RWPE2 (cell line): ENCODE data around the gene SHBG.

Experiments used
- ATAC-seq: fragments of 200-7000 bp; cut with Tn5 transposase; 3 replicates; pipeline ENCODE4 v1.9.1; 2021; ENCODE audit warnings: low read depth
- DNase-seq: peaks from one replicate; pipeline ENCODE4 v3.0.0-alpha.2; 2020; ENCODE audit warnings: low spot score
- H3K27ac ChIP-seq: fragments of 450-650 bp; 2 replicates; pipeline ENCODE4 v1.5.1; 2017; ENCODE audit warnings: mild to moderate bottlenecking; ENCODE audit not compliant: poor library complexity, severe bottlenecking
- H3K27me3 ChIP-seq: fragments of 250-450 bp; sonication (Bioruptor Pico); 2 replicates; pipeline ENCODE4 v1.5.1; 2021; ENCODE audit warnings: mild to moderate bottlenecking, moderate library complexity; ENCODE audit not compliant: insufficient read depth, poor library complexity, severe bottlenecking
- H3K36me3 ChIP-seq: fragments of 250-450 bp; sonication (Bioruptor Pico); 2 replicates; pipeline ENCODE4 v1.5.1; 2020; ENCODE audit warnings: low read depth, mild to moderate bottlenecking, moderate library complexity
- H3K4me1 ChIP-seq: fragments of 250-450 bp; sonication (Bioruptor Pico); 2 replicates; pipeline ENCODE4 v1.5.1; 2021; ENCODE audit warnings: mild to moderate bottlenecking, moderate library complexity; ENCODE audit not compliant: insufficient read depth, poor library complexity, severe bottlenecking
- H3K4me3 ChIP-seq: fragments of 250-450 bp; sonication (Bioruptor Pico); 2 replicates; pipeline ENCODE4 v1.5.1; 2021; ENCODE audit warnings: mild to moderate bottlenecking, moderate library complexity; ENCODE audit not compliant: severe bottlenecking
- H3K9me3 ChIP-seq: fragments of 250-450 bp; sonication (Bioruptor Pico); 2 replicates; pipeline ENCODE4 v1.5.1; 2021; ENCODE audit warnings: mild to moderate bottlenecking, moderate library complexity; ENCODE audit not compliant: severe bottlenecking
- CTCF ChIP-seq: fragments of 450-650 bp; IDR thresholded peaks from one replicate; pipeline ENCODE4 v1.5.1; 2017; ENCODE audit warnings: mild to moderate bottlenecking, moderate library complexity; ENCODE audit not compliant: poor library complexity, severe bottlenecking

Gene SHBG

GRCh38 chr17:7676533-7676932 lies 46.6 kb downstream of the SHBG start:
- H3K4me3 ChIP-seq, result no peak overlapping the region

GRCh38 chr17:7677388-7678067 lies 47.6 kb downstream of the SHBG start:
- Histone ChIP-seq H3K36me3 (peaks cover 35% of the 10 kb centered on the region), H3K27ac (no peak overlapping the region), H3K4me1 (no peaks in the 10 kb centered on the region), H3K27me3 (no peaks in the 10 kb centered on the region), H3K4me3 (no peak overlapping the region), H3K9me3 (no peaks in the 10 kb centered on the region)
- no peak for ATAC-seq
- DNase-seq, result no peak
- no peak for TF ChIP-seq CTCF

More at GRCh38 chr17:7676533-7676932, 46.6 kb downstream of the SHBG start:
- Histone ChIP-seq H3K9me3 (no peaks in the 10 kb centered on the region), H3K4me1 (no peaks in the 10 kb centered on the region), H3K27ac (no peak overlapping the region), H3K36me3 (peaks cover 44% of the 10 kb centered on the region), H3K27me3 (no peaks in the 10 kb centered on the region)
- ATAC-seq (no peak), DNase-seq (no peak)
- no peak for TF ChIP-seq CTCF
